ENCODE data around the gene SYNDIG1.

GRCh38 chr20:24544371-24544770 is 74.9 kb downstream of the SYNDIG1 start:
- TF ChIP-seq CTCF (IDR thresholded peaks at IDR 0.05) (no peak), POLR2A (IDR thresholded peaks at IDR 0.05) (no peak)
